ENCODE data around the gene SUSD3.

SUSD3 gene

DNA sequence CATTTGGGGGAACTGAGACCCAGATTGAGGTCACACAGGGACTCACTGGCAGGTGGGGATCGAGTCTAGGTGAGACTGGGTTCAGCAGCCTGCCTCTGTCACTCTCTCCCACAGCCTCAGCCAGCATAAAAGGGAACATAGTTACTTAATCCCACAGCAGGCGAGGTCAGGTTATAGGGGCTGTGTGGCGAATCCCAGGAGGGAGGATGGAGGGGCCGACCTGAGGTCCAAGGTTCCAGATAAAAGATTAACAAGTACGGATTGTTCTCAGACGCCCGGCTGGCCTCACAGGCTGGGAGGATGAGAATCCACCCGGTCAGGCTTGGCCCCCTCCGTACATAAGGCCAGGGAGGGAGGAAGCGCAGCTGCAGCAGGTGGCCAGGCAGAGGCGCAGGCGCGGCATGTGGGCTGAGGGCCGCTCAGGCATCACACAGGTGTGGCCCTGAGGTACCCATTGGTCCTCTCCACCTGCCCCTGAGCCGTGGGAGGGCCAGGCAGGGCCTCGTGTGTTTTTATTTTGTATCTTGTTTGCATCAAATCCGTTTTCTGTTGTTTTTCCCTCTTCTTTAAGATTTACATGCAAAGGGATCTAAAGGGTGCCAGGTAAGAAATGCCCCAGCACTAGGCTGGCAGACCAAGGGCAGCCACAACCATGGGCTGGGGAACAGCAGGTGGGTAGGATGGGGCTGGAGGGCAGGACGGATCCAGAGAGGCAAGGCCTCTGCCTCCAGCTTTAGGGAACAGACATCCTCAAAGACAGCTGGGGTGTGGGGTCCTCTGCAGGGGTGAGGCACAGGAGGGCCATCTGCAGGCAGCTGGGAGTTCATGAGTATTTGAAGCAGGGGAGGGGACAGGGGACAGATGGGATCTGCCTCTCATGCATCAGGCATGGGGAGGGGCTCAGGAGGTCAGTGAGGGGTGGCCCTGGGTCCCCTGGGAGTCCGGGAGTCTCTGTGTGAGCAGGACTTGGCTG, 3.6 kb downstream of the SUSD3 start:
- Histone ChIP-seq H3K4me1 (ENCODE audit: control insufficient read depth, insufficient read depth, low read length, unreplicated experiment) (peaks cover 16% of the 10 kb centered on the region), H3K4me3 (ENCODE audit: low read depth, low read length) (no peak overlapping the region), H3K79me2 (ENCODE audit: control insufficient read depth, insufficient read depth, low read length, unreplicated experiment) (no peaks in the 10 kb centered on the region), H3K36me3 (ENCODE audit: insufficient read depth, low read length) (no peaks in the 10 kb centered on the region), H2AFZ (ENCODE audit: low read length, unreplicated experiment) (no peak overlapping the region), H3K27ac (ENCODE audit: low read depth, low read length) (no peak overlapping the region), H3K27me3 (ENCODE audit: insufficient read depth, low read length) (no peaks in the 10 kb centered on the region)

DNA sequence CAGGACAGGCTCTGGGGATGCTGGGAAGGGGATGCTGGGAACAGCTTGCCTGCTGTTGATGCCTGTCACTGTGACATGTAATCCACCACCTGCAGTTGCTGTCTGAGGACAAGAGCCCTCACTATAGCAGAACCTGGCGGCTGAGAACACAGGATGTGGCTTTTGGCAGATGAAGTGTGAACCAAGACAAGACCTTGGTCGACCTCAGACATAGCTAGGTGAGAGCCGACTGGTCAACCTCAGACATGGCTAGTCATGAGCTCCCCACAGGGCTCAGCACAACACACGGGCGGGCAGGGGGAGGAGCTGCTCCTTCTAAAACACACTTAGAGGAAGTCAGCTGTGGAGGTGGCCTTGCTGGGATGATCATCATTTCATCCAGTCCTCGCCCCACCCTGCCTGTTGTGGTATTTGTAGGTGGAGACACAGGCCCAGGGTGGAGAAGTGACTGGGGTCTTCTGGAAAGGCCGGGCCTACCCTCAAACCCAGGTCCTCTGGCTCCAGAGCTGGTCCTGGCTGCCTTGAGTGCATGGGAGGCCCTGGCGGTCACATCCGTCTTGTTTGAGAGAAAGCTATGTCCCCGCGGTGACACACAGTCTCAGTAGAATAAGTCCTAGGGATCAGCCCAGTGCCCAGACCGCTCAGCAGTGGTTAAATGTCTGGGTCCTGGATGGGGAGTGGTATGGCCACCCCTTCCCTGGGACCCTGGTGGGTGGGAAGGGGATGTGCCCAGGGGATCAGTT, 6.1 kb downstream of the SUSD3 start:
- H3K4me1 ChIP-seq (ENCODE audit: control insufficient read depth, insufficient read depth, low read length, unreplicated experiment) = peaks cover 16% of the 10 kb centered on the region
- H3K4me3 ChIP-seq (ENCODE audit: low read depth, low read length) = no peak overlapping the region
- H3K79me2 ChIP-seq (ENCODE audit: control insufficient read depth, insufficient read depth, low read length, unreplicated experiment) = no peaks in the 10 kb centered on the region
- no peak overlapping the region for H3K27ac ChIP-seq (ENCODE audit: low read depth, low read length)
- H3K36me3 ChIP-seq (ENCODE audit: insufficient read depth, low read length) = no peaks in the 10 kb centered on the region
- H2AFZ ChIP-seq (ENCODE audit: low read length, unreplicated experiment) = no peak overlapping the region
- H3K27me3 ChIP-seq (ENCODE audit: insufficient read depth, low read length) = no peaks in the 10 kb centered on the region

DNA sequence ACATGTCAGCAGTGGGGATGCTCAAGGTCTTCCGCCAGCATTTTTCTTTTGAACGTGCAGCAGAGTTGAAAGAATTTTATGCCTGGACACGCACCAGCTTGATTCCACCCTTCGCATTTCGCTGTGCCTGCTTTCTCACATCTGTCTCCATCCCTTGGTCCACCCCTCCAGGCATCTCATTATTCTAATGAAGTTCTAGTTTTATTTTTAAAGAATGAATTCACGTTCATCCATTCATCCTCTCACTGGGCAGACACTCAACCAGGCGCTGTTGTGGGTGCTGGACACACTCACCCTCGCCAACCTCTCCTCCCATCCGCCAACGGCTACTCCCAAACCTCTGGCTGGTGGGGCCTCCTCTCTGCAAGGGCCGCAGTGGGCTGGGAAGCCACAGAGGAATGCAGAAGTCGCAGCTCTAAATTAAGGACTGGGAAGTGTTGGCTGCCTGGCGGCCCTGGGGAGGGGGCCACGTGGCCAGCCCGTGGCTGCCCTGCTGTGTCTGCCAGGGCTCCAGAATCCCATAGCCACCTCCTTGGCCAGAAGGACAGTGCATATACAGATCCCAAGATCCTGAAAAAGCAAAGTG, 6.7 kb downstream of the SUSD3 start:
- Histone ChIP-seq H2AFZ (ENCODE audit: low read length, unreplicated experiment) (no peak overlapping the region), H3K4me3 (ENCODE audit: low read depth, low read length) (no peak overlapping the region), H3K36me3 (ENCODE audit: insufficient read depth, low read length) (no peaks in the 10 kb centered on the region)

DNA sequence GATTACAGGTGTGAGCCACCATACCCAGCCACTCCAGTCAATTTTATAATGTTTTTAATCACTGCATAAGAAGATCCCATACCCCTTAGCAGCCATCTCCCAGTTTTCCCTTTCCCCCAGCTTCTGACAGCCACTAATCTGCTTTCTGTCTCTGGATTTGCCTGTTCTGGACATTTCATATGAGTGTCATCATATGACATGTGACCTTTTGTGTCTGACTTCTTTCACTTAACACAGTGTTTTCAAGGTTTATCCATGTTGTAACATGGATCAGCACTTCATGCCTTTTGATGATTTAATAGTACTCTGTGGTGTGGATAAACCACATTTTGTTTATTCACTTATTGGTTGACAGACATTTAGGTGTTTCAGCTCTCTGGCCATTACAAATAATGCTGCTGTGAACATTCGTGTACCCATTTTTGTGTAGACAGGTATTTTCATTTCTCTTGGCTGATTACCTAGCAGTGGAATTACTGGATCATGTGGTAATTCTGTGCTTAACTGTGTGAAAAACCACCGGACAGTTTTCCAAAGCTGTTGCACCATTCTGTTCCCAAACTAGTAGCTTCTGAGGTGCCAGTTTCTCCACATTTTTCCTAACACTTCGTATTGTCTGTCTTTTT, 8.6 kb downstream of the SUSD3 start:
- Histone ChIP-seq H3K79me2 (ENCODE audit: control insufficient read depth, insufficient read depth, low read length, unreplicated experiment) (no peaks in the 10 kb centered on the region), H3K27ac (ENCODE audit: low read depth, low read length) (no peak overlapping the region), H3K4me3 (ENCODE audit: low read depth, low read length) (no peak overlapping the region), H3K36me3 (ENCODE audit: insufficient read depth, low read length) (no peaks in the 10 kb centered on the region), H3K27me3 (ENCODE audit: insufficient read depth, low read length) (no peaks in the 10 kb centered on the region), H2AFZ (ENCODE audit: low read length, unreplicated experiment) (no peak overlapping the region), H3K4me1 (ENCODE audit: control insufficient read depth, insufficient read depth, low read length, unreplicated experiment) (peaks cover under 1% of the 10 kb centered on the region)

More for the DNA sequence above, 6.7 kb downstream of the SUSD3 start:
- H3K79me2 ChIP-seq (ENCODE audit: control insufficient read depth, insufficient read depth, low read length, unreplicated experiment) = no peaks in the 10 kb centered on the region
- H3K27me3 ChIP-seq (ENCODE audit: insufficient read depth, low read length) = no peaks in the 10 kb centered on the region
- H3K4me1 ChIP-seq (ENCODE audit: control insufficient read depth, insufficient read depth, low read length, unreplicated experiment) = peaks cover 13% of the 10 kb centered on the region
- H3K27ac ChIP-seq (ENCODE audit: low read depth, low read length) = no peak overlapping the region

DNA sequence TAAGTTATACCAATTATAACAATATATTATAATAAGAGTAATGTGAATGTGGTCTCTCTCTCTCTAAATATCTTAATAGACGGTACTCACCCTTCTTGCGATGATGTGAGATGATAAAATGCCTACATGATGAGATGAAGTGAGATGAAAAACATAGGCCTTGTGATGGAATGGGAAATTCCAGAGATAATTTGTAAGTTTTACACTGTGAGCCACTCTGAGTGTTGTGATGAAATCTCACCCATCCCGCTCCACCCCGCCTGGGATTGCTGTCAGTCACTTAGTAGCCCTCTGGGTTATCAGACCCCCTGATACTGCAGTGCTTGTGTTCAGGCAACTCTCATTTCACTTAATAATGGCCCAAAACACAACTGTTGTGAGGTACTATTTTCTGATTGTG, 10.5 kb downstream of the SUSD3 start:
- H3K4me3 ChIP-seq (ENCODE audit: low read depth, low read length) = no peak overlapping the region
- peaks cover 8% of the 10 kb centered on the region for H3K4me1 ChIP-seq (ENCODE audit: control insufficient read depth, insufficient read depth, low read length, unreplicated experiment)
- no peaks in the 10 kb centered on the region for H3K27me3 ChIP-seq (ENCODE audit: insufficient read depth, low read length)
- H3K36me3 ChIP-seq (ENCODE audit: insufficient read depth, low read length) = no peaks in the 10 kb centered on the region
- no peak overlapping the region for H3K27ac ChIP-seq (ENCODE audit: low read depth, low read length)
- no peak overlapping the region for H2AFZ ChIP-seq (ENCODE audit: low read length, unreplicated experiment)
- no peaks in the 10 kb centered on the region for H3K79me2 ChIP-seq (ENCODE audit: control insufficient read depth, insufficient read depth, low read length, unreplicated experiment)

DNA sequence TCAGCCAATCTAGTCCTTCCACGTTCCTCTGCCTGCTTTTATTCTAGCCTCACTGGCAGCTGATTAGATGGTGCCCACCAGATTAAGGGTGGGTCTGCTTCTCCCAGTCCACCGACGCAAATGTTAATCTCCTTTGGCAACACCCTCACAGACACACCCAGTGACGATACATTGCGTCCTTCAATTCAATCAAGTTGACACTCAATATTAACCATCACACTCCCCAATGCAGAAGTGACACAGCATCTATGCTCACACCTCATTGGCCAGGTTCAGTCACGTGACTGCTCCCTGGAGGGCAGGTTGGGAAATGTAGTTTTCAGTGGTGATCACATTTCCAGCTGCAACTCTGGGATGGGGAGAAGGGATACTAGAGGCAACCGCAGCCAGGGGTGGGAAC, 13.0 kb downstream of the SUSD3 start:
- no peaks in the 10 kb centered on the region for H3K27me3 ChIP-seq (ENCODE audit: insufficient read depth, low read length)
- H3K4me3 ChIP-seq (ENCODE audit: low read depth, low read length) = no peak overlapping the region
- peaks cover 8% of the 10 kb centered on the region for H3K4me1 ChIP-seq (ENCODE audit: control insufficient read depth, insufficient read depth, low read length, unreplicated experiment)
- H3K79me2 ChIP-seq (ENCODE audit: control insufficient read depth, insufficient read depth, low read length, unreplicated experiment) = no peaks in the 10 kb centered on the region
- no peaks in the 10 kb centered on the region for H3K36me3 ChIP-seq (ENCODE audit: insufficient read depth, low read length)
- H3K27ac ChIP-seq (ENCODE audit: low read depth, low read length) = no peak overlapping the region
- no peak overlapping the region for H2AFZ ChIP-seq (ENCODE audit: low read length, unreplicated experiment)

DNA sequence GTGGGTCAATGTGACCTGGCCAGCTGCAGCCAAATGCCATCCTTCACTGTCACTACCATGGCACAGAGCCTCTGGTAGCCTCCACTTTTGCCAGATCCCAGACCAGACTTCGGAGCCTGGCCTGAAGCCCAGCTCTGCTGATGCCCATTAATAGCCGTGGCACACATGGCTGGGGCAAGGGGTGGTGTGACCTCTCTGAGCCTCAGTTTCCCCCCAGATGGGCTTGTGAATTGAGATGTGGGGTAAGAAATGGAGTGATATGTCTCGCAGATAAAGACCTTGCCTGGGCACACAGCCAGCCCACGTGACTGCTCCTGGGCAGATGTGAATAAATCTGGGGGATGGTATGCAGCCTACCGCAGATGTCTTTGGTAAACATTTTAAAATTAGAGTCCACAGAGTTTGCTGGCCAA, 13.9 kb downstream of the SUSD3 start:
- no peak overlapping the region for H3K4me3 ChIP-seq (ENCODE audit: low read depth, low read length)
- no peak overlapping the region for H3K27ac ChIP-seq (ENCODE audit: low read depth, low read length)
- H2AFZ ChIP-seq (ENCODE audit: low read length, unreplicated experiment) = no peak overlapping the region
- H3K79me2 ChIP-seq (ENCODE audit: control insufficient read depth, insufficient read depth, low read length, unreplicated experiment) = no peaks in the 10 kb centered on the region
- H3K27me3 ChIP-seq (ENCODE audit: insufficient read depth, low read length) = no peaks in the 10 kb centered on the region
- H3K4me1 ChIP-seq (ENCODE audit: control insufficient read depth, insufficient read depth, low read length, unreplicated experiment) = peaks cover 8% of the 10 kb centered on the region
- H3K36me3 ChIP-seq (ENCODE audit: insufficient read depth, low read length) = no peaks in the 10 kb centered on the region

DNA sequence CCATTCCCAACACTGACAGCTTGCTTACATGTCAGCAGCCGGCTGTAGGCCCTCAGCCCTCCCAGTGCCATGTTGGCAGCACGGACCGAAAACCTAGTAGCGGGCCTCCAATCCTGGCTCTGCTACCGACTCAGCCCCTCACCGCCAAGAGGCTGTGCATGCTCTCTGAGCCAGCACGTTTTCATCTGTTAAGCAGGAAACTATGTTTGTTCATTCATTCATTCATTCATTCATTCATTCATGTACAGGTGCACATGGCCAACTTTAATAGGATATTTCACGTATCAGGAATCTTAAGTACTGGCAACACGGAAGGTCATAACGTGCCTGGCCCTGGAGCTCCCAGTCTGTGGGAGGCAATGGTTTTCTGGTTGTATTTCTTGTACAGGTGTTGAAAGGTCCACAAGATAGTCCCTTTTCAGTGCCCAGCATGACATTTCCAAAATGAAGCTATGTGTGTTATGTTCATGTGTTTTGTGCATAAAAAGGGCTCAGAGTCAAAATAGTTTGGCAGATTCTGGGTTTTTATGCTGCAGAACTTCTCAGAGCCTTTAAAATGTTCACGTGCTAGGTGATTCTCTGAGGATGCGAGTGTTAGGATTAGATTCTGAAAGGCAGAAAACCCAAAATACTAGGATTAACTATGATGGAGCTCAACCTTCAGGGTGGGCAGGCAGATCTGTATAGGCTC, 17.7 kb downstream of the SUSD3 start:
- H3K4me1 ChIP-seq (ENCODE audit: control insufficient read depth, insufficient read depth, low read length, unreplicated experiment) = peaks cover 8% of the 10 kb centered on the region
- H2AFZ ChIP-seq (ENCODE audit: low read length, unreplicated experiment) = no peak overlapping the region
- H3K79me2 ChIP-seq (ENCODE audit: control insufficient read depth, insufficient read depth, low read length, unreplicated experiment) = no peaks in the 10 kb centered on the region
- H3K4me3 ChIP-seq (ENCODE audit: low read depth, low read length) = no peak overlapping the region
- H3K27ac ChIP-seq (ENCODE audit: low read depth, low read length) = no peak overlapping the region
- H3K36me3 ChIP-seq (ENCODE audit: insufficient read depth, low read length) = no peaks in the 10 kb centered on the region
- no peaks in the 10 kb centered on the region for H3K27me3 ChIP-seq (ENCODE audit: insufficient read depth, low read length)

DNA sequence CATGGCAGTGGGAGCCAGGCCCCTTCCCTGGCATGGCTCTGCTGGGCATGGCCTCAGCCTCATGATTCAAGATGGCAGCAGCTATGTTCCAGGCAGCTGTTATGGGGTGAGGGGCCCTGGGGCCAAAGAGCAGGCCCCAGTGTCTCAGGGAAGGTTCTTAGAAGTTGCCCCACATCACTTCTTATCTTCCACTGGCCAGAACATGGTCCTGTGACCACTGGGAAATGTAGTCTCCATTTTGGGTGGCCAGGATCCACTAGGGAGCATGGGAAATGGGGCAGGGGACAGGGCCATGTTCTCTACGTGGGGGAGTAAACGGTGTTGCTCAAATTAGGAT, 18.3 kb downstream of the SUSD3 start:
- Histone ChIP-seq H3K79me2 (ENCODE audit: control insufficient read depth, insufficient read depth, low read length, unreplicated experiment) (no peaks in the 10 kb centered on the region), H3K4me1 (ENCODE audit: control insufficient read depth, insufficient read depth, low read length, unreplicated experiment) (peaks cover 8% of the 10 kb centered on the region), H2AFZ (ENCODE audit: low read length, unreplicated experiment) (no peak overlapping the region), H3K36me3 (ENCODE audit: insufficient read depth, low read length) (no peaks in the 10 kb centered on the region), H3K27ac (ENCODE audit: low read depth, low read length) (no peak overlapping the region), H3K4me3 (ENCODE audit: low read depth, low read length) (no peak overlapping the region), H3K27me3 (ENCODE audit: insufficient read depth, low read length) (no peaks in the 10 kb centered on the region)

DNA sequence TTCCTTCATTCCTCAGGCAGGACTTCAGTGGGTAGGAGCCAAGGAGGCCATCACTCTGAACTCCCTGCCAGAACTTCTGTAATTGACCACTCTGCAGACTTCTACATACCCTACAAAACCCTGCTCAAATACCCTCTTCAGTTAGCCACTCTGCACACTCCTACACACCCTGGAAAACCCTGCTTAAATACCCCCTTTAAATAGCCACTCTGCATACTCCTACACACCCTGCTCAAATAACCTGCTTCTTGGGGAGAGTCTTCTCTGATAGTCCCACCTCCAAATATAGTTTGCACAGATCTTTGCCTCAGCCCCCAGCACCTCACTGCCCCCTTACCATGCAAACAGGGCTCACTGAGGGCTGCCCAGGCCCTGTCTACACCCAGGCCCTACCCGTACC, 18.9 kb downstream of the SUSD3 start:
- Histone ChIP-seq H3K36me3 (ENCODE audit: insufficient read depth, low read length) (no peaks in the 10 kb centered on the region), H3K27me3 (ENCODE audit: insufficient read depth, low read length) (no peaks in the 10 kb centered on the region), H3K79me2 (ENCODE audit: control insufficient read depth, insufficient read depth, low read length, unreplicated experiment) (no peaks in the 10 kb centered on the region), H3K4me3 (ENCODE audit: low read depth, low read length) (no peak overlapping the region), H2AFZ (ENCODE audit: low read length, unreplicated experiment) (no peak overlapping the region), H3K27ac (ENCODE audit: low read depth, low read length) (no peak overlapping the region), H3K4me1 (ENCODE audit: control insufficient read depth, insufficient read depth, low read length, unreplicated experiment) (peaks cover 5% of the 10 kb centered on the region)
